Erythroblast (primary cell): ENCODE measurements around the gene PIGT.

Experiments
- GATA1 ChIP-seq: IDR thresholded peaks from 2 replicates; pipeline ENCODE4 v1.6.1; 2011; ENCODE audit warnings: low read depth, mild to moderate bottlenecking, control low read depth, low read length, moderate library complexity
- POLR2A ChIP-seq: IDR thresholded peaks from 2 replicates; pipeline ENCODE4 v1.6.1; 2011; ENCODE audit warnings: mild to moderate bottlenecking, low read length

DNA sequence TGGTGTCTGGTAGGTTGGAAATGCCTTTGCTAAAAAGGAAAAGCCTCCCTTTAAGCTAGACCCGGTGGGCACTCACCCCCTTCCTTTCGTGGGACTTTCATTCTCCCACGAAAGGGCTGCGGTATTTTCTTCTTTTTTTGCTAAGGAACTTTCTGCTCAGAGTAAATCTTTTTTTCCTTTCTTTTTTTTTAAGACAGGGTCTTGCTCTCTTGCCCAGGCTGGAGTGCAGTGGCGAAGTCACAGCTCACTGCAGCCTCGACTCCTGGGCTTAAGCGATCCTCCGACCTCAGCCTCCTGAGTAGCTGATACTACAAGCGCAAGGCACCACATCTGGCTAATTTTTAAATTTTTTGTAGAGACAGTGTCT, 41.9 kb upstream of the PIGT start:
- TF ChIP-seq POLR2A, result no peak
- no peak for TF ChIP-seq GATA1
